Measurements from ENCODE around the gene MSRB1. TPM values are rescaled to one million over a fixed set of nuclear protein-coding genes. Genes with fewer than 3 reads are reported as not detected.
"Not testable (repeated sequence)": the region's sequence is repeated elsewhere in the genome, so short reads cannot be mapped to it uniquely, and the experiment has no call there.

MSRB1 gene
- total RNA-seq, 1 donor from 2014 or later: 39.2 TPM

GRCh38 chr16:1909561-1910231 lies 33.3 kb downstream of the MSRB1 start:
- no peak for DNase-seq (ENCODE audit: low spot score)
- intact Hi-C loops (cut with DNase I): no loop called here

DNA sequence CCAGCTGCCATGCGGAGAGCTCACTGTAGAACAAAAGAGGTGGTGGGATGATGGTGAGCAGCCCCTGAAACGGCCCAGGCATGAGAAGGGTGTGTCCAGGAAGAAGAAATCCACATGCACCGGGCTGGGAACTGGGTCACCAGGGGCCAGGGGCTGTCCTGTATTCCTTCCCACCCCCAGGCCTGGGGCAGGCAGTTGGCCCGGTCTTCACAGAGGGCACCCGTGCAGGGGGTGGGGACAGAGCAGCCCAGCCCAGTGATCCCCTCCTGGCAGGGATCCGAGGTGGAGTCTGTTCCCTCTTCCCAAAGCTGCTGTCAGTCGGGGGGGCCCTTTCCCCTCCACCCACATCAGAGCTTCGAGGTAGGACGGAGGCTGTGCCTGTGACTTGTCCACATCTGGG lies 34.0 kb downstream of the MSRB1 start:
- no peak for DNase-seq (ENCODE audit: low spot score)
- intact Hi-C loops (cut with DNase I): no loop called here

- DNase-seq (ENCODE audit: low spot score): no peak
- intact Hi-C loops (cut with DNase I): no loop called here
These were observed 34.8 kb downstream of the MSRB1 start for GRCh38 chr16:1908184-1908583.

GRCh38 chr16:1907226-1907860 lies 35.7 kb downstream of the MSRB1 start:
- intact Hi-C loops (cut with DNase I): no loop called here
- DNase-seq (ENCODE audit: low spot score): no peak

DNA sequence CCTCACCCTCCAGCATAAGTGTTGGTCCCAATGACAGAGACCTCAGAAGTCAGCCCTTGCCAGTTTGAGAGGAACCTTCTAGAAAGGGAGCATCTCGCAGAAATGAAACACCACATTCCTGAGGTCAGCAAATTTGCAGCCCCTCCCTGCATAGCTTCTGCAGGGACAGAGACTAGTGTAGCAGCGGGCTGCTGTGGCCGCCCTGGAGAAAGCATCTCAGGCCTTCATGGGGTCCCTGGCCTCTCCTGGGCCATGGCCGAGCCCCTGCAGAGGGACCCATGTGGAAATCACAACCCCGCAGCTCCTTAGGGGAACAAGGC lies 36.2 kb downstream of the MSRB1 start:
- intact Hi-C loops (cut with DNase I): no loop called here
- no peak for DNase-seq (ENCODE audit: low spot score)

DNA sequence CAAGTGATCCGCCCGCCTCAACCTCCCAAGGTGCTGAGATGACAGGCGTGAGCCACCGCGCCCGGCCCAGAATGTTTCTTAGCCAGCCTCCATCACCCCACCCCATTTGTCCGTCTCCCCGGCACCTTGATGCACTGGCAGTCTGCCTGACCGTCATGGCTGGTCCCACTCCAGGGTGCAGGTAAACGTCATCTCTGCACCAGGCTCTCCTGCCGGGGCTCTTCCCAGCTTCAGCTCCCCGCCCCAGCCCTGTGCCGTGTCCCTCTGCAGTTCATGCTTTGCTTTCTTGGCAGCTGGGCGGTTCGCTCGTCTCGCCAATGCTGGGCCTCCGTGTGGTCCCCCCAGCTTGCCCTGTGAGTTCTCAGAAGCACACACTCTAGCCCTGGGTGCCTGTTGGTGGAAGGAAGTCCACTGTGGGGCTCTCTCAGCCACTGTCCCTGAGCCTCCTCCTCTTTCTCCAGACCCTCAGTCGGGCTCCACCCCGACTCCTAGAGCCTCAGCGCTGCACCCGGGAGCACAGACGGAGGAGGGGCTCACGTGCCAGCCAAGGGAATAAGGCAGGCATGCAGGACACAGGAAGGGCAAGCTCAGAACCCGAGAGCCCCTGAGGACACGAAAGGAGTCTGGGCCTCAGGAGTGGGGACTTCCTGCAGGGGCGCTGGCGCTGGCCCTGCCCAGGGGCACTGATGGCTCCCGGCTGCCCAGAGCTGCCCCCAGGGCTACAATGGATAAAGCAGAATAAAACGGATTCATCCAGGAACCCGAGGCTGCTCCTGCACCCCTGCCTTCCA lies 36.7 kb downstream of the MSRB1 start:
- intact Hi-C loops (cut with DNase I): no loop called here
- no peak for DNase-seq (ENCODE audit: low spot score)

DNA sequence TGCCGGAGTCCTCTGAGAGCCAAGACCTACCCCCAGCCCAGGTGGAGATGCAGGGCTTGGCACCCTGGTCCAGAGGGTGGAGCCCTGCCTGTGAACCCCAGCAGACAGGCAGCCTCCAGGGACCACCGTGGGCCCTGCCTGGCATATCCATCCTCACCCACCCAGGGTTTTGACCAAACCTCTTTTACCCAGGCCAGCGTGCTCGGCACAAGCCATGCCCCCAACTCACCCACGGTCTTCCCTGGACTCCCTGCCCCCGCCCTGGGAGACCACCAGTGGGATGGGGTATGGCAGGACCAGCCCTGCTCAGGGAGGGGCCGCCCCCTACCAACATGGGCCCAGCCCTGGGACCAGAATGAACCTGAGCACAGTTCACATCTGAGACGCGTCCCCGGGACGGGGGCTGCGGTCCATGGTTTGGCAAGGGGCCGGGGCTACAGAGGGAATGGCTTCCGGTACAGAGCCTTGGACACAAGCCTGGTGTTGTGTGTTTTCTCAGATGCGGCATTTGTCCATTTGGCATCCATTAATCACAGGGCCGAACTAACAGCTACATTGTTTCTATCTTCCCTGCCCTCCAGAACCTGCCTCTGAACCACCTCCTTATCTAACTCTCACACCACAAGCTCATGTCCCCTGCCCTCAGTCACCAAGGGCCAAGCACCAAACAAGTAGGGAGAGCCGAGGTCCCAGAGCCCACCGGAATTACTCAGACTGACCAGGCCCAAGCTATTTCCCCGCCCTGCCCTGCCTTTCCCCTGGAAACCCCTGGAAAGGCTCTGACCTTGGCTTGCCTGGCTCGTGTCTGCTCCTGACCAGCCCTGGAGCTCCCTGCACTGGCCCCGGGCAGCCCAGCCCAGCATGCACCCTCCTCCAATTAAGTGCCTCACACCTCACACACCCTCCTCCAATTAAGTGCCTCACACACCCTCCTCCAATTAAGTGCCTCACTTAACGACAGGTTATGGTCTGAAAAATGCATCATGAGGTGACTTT lies 38.9 kb downstream of the MSRB1 start:
- DNase-seq (ENCODE audit: low spot score): no peak
- intact Hi-C loops (cut with DNase I): no loop called here

DNA sequence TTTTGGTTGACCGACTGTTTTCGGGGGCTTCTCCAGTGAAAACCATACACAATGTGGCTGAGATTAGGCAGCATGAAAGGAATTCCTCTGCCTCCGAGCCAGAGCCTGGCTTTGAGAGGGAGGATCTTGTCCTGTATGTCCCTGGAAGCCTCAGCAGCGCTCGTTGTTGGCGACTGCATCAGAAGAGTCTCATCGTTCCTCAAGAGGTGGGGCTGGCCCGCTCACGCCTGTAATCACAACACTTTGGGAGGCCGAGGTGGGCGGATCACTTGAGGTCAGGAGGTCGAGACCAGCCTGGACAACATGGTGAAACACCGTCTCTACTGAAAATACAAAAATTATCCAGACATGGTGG lies 39.8 kb downstream of the MSRB1 start:
- DNase-seq (ENCODE audit: low spot score): no peak
- intact Hi-C loops (cut with DNase I): no loop called here

GRCh38 chr16:1902547-1903219 lies 40.3 kb downstream of the MSRB1 start:
- intact Hi-C loops (cut with DNase I): no loop called here
- DNase-seq (ENCODE audit: low spot score): no peak

DNA sequence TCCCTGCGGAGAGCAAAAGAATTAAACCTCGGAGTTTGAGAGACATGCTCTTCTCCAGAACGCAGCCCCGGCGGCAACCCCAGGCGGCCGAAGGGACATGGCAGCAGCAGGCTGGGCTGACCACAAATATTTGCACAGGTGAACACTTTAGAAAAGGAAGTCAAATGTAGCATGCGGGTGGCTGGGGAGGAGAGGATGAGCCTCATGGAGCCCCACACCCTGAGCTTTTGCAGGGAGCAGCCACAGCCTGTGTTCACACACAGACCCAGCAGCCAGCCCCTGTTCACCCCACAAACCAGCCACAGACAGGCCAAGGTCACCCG lies 42.6 kb downstream of the MSRB1 start:
- DNase-seq (ENCODE audit: low spot score): no peak
- intact Hi-C loops (cut with DNase I): no loop called here

GRCh38 chr16:1899641-1900451 lies 43.2 kb downstream of the MSRB1 start:
- no peak for DNase-seq (ENCODE audit: low spot score)
- intact Hi-C loops (cut with DNase I): no loop called here

DNA sequence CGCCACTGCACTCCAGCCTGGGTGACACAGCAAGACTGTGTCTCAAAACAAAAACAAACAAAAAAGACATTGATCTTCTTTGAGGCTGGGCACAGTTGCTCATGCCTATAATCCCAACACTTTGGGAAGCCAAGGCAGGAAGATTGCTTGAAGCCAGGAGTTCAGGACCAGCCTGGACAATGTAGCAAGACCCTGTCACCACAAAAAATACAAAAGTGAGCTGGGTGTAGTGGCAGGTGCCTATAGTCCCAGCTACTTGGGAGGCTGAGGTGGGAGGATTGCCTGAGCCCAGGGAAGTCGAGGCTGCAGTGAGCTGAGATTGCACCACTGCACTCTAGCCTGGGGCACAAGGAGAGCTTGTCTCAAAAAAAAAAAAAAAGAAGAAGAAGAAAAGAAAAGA lies 45.3 kb downstream of the MSRB1 start:
- DNase-seq (ENCODE audit: low spot score); intact Hi-C loops (cut with DNase I): not testable (repeated sequence)

DNA sequence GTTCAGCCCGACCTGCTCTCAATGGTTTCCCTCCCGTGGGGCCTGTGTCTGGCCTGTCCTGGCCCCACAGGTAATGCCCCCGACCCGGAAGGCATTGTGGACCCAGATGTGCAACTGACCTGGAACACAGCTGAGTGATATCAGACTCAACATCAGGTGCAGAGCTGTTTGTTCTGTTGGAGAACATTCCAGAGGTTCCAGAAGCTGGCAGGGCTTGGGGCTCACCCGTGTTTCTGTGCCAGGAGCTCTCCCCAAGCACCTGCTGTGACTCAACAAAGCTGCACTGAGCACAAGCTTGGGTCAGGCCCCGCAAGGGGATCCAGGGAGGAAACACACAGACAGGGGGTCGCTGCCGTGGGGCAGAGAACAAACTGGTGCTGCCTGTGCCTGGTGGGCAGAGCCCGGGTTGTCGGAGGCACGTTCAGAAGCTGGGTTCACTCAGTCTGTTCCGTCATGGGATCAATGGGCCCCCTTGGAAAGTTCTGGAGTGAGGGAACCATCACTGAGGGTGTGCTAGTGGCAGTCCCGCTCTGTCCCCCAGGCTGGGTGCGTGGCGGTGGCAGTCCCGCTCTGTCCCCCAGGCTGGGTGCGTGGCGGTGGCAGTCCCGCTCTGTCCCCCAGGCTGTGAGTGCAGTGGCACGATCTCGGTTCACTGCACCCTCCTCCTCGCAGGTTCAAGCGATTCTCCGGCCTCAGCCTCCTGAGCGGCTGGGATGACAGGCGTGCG lies 46.9 kb downstream of the MSRB1 start:
- intact Hi-C loops (cut with DNase I): no loop called here
- DNase-seq (ENCODE audit: low spot score): no peak

- DNase-seq (ENCODE audit: low spot score): no peak
- intact Hi-C loops (cut with DNase I): no loop called here
These were observed 47.9 kb downstream of the MSRB1 start for GRCh38 chr16:1895068-1895467.

- intact Hi-C loops (cut with DNase I): no loop called here
- DNase-seq (ENCODE audit: low spot score): no peak
These were observed 52.3 kb downstream of the MSRB1 start for GRCh38 chr16:1890708-1891050.

GRCh38 chr16:1890024-1890707 lies 52.8 kb downstream of the MSRB1 start:
- intact Hi-C loops (cut with DNase I): no loop called here
- DNase-seq (ENCODE audit: low spot score): no peak

Measured in cardiac septum (tissue), 1 donor.